ENCODE results near the gene C2CD2L.
"Not testable (repeated sequence)": the region's sequence is repeated elsewhere in the genome, so short reads cannot be mapped to it uniquely, and the experiment has no call there.

Gene C2CD2L

GRCh38 chr11:119152043-119152442 is 44.9 kb downstream of the C2CD2L start:
- no peak for DNase-seq (ENCODE audit: low spot score)

- DNase-seq (ENCODE audit: low spot score) = no peak
Measured at GRCh38 chr11:119152604-119153003, 45.5 kb downstream of the C2CD2L start.

- no peak for DNase-seq (ENCODE audit: low spot score)
Measured at GRCh38 chr11:119153049-119153818, 46.1 kb downstream of the C2CD2L start.

- no peak for DNase-seq (ENCODE audit: low spot score)
Measured at GRCh38 chr11:119154178-119154577, 47.0 kb downstream of the C2CD2L start.

GRCh38 chr11:119155733-119156492 is 48.8 kb downstream of the C2CD2L start:
- no peak for DNase-seq (ENCODE audit: low spot score)

- no peak for DNase-seq (ENCODE audit: low spot score)
Measured at GRCh38 chr11:119156496-119156895, 49.4 kb downstream of the C2CD2L start.

GRCh38 chr11:119157063-119157462 is 49.9 kb downstream of the C2CD2L start:
- no peak for DNase-seq (ENCODE audit: low spot score)

GRCh38 chr11:119158467-119158866 is 51.3 kb downstream of the C2CD2L start:
- DNase-seq (ENCODE audit: low spot score) = no peak

- no peak for DNase-seq (ENCODE audit: low spot score)
Measured at GRCh38 chr11:119160151-119160550, 53.0 kb downstream of the C2CD2L start.

GRCh38 chr11:119161871-119162270 is 54.7 kb downstream of the C2CD2L start:
- DNase-seq (ENCODE audit: low spot score) = no peak

- DNase-seq (ENCODE audit: low spot score) = no peak
Measured at GRCh38 chr11:119166368-119167076, 59.4 kb downstream of the C2CD2L start.

- not testable (repeated sequence) for DNase-seq (ENCODE audit: low spot score)
Measured at GRCh38 chr11:119167077-119167458, 59.9 kb downstream of the C2CD2L start.

- no peak for DNase-seq (ENCODE audit: low spot score)
Measured at GRCh38 chr11:119167933-119168332, 60.8 kb downstream of the C2CD2L start.

Data from pons (tissue), 1 donor.